Stimulated activated CD4-positive, alpha-beta T cell treated with anti-CD3 and anti-CD28 coated beads, Interleukin-1b, Interleukin-23, amount 100 ng/mL, for 1 hour (primary cell): ENCODE data around the gene CEBPG.
A peak's percentile ranks its signal among the peaks of the same experiment; 100 is the strongest.

Source experiments
- DNase-seq, 2 donors: peaks; one replicate each; pipeline ENCODE4 v3.0.0-alpha.2; 2020; ENCODE audit warnings: low read depth in 2 of 2

CEBPG gene

DNA sequence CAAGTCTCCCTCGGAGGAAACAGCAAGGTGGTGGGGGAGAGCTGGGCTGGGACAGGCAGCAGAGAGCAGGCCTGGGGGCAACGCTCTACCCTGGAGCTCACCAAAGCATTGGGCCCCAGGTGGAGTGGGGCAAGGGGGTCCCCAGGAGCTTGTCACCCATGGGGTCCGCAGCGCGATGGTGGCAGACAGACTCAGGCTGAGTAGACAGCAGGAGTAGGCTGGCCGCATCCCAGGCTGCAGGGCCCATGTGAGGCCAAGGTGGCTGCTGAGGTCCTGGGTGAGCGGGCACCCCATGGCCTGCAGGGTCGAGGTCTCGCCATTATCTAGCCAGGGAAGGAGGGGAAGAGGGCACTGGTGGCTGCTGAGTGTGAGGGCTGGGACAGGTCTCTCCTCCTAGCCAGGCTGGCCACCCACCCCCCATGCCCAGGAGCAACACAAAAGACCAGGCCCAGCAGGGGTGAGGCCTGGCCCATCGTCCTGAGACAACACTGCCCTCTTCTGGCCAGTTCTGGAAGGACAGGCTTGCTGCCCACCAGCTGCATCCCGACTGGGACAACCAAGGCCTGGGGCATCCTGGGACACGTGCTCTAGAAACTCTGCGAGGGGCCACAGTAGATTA, 33.1 kb downstream of the CEBPG start:
- peak; percentile 42 to 68 for DNase-seq

DNA sequence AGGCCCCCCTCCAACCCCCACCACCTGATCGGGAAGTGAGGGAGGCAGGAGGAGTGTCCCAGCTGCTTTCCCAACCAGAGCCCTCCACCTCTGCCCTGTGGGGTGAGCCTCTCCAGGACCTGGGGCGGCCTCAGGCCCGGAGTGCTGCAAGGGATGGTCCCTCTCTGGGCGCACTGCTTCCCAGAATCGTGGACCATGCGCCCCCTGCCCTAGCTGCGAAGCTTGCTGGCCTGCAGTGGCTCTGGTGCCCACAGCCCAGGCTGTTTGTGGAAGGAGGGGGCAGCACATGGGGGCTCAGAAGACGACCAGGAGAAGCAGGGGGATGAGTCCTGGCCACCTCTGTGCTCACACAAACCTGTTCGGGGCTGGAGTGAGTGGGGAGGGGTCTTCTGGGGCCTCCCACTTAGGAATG, 33.6 kb downstream of the CEBPG start:
- no peak for DNase-seq

DNA sequence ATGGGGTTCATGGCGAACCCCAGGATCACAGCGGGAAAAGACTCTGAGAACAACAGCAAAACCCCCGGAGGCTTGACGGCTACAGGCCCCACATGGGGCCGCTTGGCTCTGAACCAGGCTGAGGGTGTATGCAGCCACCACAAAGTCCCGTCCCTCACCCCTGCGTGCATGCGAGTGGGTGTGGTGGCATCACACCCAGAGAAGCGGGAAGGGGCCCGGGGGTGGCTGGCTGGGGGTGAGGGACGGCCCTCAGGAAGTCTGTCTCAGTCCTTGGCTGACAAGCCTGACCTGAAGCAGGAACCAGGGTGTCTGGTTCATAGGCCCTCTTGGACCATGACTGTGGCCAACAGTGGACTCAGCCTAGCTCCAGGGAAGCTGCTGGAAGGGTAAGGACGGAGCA, 34.2 kb downstream of the CEBPG start:
- DNase-seq: no peak

DNA sequence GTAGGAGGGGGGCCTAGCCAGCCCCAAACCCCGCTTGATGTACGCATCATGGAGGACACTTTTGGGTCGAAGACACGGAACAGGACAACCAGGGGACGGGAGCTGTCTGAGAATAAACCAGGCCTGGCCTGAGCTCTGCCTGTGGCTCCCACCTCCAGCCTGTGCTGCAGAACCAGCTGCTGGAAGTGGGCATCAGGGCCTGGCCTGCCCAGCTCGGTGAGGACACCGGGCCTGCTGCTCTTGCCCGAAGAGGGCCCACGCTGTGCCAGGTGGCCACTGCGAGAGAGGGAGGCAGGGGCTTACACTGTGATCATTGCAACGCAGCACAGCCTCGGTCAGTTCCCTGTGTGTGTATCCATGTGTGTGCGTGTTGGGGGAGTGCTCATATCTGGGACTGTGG, 34.6 kb downstream of the CEBPG start:
- no peak for DNase-seq

DNA sequence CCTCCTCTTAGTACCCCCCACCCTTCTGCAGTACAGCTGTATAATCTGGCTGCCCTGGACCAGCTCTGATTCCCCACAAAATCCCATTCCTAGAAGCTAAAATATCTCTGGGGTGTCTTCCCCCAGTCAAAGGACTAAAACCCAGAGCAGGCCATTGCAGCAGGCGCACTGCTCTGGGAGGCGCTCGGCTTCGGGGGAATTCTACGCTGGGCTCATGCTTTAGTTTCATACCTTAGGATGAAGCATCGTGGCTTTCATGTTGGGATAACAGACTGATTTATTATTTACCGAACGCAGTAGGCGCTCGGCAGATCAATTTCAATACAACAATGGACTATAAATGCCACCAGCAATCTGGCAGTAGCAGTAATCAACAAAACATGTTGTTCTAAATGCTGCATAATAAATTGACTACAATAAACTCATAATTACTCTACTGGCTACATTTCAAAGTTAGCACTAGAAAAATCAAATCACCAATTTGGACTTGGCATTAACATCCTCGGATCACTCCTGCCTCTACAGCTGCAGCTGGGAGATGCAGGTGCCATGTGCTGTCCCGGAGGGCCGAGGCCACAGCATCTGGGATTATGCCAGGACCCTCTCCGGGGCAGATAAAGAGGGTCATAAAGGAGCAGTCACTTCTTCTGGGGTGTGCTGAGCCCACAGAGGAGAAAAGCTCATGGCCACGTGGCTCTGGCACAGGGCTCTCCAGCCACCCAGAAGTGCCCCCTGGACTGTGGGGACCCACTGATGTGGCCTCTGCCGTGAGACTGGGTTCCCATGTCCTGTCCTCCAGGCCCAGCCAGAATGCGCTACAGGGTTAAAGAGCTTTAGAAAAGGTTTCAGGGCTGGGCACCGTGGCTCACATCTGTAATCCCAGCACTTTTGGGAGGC, 35.3 kb downstream of the CEBPG start:
- no peak for DNase-seq

DNA sequence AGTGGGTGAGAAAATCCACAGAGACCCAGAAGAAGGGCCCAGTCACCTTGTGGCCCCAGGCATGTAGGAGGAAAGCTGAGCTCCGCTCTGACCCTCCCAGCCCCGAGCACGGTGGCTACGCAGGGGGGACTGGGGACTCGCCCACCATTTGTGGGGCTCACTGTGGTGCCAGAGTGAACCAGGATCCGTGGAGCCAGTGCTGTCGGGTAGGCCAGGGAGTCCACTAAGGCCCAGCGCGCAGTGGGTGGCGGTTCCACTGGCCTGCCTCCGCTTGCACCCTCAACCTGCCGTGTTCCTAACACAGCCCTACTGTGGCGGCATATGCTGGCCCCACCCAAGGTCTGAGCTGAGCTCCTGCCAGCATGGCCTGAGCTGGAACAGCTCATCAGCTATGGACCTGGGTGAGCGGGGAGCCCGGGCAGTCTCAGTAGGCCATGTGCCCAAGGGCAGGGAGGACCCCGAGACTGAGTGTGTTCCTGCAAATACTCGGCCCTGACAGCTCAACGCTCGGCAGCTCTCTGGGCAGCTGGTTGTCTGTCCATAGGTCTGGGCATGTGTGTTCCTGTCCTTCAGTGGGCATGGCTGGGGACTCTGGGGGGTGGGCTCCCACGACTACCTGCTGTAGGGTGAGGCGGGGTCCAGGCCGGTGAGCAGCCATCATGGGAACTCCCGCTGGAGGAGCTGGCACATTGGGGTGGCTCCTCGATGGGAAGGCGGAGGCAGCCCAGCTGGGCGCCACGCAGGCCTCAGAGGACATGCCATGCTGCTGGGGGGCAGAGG, 36.6 kb downstream of the CEBPG start:
- no peak for DNase-seq

DNA sequence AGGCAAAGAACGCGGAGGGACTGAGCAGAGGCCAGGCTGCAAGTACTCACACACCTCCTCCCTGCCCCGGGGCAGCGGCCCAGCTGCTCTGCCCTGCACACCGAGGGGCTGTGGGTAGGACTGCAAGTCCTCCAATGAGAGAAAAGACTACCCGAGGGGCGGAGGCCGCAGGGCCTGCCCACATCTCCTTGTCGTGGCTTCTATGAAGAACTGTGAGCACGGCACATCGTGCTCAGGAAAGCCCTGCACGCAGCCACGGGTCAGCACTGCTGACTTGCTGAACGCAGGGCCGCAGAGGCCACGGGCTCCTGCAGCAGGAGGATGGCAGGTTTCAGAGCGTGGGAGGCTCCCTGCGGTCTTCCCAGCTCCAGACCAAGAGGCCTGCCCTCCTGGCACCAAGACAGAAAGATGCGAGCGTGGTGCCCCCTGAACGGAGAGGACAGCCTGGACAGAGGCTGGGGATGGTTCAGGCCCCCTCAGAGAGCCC, 37.4 kb downstream of the CEBPG start:
- DNase-seq: no peak

DNA sequence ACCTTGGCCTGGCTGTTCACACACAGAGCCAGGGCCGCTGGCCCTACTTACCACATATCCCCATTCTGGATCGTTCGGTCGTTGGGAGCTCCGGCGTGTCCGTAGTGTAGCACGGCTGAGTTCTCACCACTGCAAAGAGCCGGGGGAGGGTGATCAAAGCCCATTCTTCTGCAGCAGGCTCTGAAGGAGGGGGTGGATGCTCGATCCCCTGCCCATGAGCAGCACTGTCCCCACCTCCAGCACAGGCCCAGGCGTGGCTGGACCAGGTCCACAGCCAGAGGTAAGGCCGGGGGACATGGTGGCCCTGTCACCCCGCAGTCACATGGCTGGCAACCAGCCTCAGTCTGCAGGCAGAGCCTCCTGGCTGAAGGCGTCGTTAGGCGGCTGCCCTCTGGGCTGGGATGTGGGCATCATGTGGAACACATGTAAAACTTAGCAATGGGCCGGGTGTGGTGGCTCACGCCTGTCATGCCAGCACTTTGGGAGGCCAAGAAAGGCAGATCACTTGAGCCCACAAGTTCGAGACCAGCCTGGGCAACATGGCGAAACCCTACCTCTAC, 38.2 kb downstream of the CEBPG start:
- no peak for DNase-seq

DNA sequence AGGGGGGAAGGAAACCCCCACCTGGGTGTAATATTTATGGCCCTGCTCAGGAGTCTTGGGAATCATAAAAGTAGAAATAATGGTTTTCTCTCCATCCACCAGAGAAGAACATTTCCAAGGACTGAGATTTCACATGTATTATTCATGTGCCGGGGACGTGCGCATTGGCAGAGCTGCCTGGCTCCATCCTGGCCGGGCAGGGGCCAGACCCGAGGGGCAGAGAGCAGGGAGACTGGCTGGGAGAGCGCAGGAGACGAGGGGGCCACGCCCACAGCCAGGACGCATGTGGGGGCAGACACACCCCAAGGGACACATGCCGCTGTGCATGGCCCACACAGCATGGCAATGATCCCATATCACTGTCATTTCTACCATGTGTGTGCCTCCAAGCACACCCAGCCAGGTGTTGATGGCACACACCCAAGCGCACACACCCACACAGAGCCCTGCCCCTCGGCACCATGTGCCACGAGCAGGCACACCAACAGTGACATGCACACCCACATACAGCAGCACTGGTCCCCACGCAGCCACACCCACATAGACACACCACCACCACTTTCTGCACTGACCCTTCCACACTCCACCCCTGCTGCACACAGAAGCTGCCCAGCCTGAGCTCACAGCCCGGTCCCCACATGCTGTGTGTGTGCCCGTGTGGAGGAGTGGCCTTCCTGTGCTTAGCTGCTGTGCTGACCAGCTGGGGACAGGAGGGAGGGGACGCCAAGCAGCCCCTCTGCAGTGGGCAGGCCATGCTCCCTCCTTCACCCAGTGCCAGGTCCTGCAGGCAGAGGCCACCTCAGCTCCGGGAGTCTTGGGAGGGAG, 39.3 kb downstream of the CEBPG start:
- DNase-seq: no peak

DNA sequence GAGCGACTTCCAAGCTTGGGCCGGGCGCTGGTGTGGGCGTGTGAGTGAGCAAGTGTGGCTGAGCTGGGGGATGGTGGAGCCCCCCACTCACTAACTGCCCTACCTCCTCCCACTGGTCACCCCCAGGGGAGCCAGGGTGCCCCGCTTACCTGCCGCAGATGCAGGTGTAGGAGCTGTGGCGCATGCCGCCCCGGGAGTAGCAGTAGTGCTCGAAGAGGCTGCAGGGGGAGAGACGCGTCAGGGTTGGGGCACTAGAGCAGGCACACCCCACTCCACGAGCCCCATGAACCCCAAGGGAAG, 39.9 kb downstream of the CEBPG start:
- DNase-seq: no peak

DNA sequence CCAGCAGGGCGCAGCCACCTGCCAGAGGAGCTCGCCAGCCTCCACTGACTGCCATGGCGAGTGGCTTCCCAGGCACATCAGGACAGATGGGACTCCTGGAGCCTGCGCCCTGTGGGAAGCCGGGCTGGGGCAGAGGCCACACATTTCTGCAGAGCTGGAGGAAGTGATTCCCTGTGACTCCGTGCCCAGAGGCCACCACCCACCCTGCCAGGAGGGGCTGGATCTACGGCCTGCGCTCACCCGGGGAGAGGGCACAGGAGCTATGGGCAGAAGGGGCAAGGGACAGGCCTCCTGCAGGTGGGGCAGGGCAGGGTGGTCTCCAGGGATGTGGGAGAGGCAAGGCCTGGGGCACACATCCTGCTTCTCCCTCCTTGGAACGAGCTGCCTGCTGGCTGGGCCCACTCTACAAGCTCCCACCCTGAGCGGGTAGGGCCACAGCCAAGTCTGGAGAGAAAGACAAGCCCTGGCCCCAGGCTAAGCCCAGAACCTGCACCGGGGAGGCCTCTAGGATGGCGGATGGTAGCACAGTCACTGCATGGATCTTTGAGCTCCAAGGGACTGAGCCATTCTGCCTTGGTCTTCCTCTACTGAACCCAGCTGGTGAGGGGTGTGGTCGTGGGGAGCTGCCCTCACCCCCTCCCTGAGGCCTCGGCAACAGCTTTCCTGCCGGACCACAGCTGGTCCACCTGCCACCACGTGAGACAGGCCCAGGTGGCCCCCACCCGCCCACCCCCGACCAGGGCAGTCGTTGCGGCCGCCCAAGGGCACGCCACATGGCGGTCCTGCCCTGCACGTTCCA, 40.6 kb downstream of the CEBPG start:
- DNase-seq: no peak

DNA sequence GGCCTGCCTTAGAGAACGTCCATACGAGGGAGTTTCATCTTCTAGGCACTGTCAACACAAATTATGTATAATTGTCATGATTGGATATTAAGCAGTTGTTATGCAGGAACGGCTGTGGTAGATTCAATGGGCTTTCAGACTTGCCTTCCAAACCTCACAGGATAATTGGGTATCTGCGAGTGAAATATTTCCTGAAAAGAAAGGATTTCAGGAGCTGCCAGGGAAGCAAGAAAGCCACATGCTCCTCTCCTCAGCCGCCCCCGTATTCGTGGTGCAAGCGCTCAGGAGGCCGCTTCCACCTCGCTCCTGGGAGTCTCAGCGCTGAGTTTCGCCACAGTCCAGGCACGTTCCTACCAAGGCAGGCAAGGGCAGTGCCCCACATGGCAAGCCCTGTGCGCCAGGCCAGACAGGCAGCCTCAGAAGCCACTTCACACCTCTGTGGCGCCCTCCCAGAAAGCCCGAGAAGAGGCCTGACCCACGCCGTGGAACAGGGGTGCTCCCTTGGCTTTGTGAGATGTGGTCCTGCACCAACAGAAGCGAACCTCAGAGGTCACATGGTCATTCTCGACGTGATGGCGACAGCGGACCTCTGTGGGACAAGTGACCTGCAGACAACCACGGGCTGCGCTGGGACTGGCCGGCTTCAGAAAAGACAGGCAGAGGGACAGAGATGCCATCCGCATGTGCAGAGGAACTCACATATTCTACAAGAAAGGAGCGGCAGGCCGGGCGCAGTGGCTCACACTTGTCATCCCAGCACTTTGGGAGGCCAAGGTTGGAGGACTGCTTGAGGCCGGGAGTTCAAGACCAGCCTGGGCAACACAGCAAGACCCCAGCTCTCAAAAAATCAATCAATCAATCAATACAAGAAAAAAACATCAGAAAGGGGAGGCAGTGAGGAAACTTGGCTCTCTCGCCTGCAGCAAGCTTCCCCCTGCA, 41.4 kb downstream of the CEBPG start:
- no peak for DNase-seq

DNA sequence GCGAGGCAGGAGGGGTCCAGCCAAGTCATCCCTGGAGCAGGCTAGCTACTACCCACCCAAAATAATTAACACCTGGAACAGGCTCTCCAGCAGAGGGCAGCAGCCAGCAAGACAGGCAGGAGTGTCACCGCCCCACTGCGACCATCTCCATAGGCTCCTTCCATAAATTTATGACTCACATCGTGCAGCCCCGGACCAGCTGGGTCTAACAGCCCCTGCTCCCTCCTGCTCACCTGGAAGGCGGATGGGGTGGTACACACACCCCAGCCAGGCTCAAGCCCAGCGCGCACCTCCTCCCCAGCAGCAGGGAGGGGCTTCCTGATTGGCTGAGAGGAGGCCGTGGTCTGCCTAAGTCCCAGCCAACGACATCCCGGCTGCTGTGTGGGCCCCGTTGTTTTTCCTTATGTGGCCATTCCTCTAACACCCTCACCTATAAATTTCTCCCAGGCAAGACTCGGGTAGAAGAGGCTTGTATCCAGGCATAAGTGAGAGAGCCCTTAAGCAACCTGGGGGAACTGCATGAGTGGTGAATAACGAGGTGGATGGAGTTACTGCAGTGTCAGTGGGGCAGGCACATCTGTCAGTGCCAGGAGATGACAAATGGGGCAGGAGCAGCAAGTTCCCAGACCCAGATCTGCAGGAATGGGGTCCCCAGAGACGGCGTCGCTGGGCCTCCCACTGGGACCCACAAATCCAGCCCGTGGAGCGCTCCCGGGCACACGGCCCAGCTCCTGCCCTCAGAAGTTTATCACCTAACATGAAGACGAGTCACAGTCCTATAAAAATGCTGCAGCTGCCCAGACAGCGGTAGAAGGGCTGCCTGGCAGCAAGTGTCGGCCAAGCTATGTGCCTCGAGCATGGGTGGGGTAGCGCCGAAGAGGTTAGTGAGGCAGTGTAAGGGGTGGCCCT, 43.1 kb downstream of the CEBPG start:
- peak; percentile 25 to 46 for DNase-seq

DNA sequence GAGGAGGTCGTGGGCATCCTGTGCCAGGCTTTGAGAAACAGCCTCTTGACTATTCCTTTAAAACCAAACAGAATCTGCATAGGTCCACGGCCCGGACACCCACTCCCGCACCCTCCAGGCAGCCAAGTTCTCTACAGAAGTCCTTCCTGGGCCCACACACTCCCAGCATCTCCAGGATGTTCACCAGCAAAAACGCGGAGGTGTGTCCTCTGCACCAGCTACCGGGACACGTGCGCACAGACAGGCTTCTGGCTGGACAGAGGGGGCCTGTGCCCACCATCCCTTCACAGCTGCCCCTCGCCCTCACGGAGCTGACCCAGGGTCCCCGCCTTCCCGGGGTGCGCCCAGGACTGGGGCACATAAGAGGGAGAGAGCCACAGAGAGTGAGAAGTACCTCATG, 44.2 kb downstream of the CEBPG start:
- no peak for DNase-seq

DNA sequence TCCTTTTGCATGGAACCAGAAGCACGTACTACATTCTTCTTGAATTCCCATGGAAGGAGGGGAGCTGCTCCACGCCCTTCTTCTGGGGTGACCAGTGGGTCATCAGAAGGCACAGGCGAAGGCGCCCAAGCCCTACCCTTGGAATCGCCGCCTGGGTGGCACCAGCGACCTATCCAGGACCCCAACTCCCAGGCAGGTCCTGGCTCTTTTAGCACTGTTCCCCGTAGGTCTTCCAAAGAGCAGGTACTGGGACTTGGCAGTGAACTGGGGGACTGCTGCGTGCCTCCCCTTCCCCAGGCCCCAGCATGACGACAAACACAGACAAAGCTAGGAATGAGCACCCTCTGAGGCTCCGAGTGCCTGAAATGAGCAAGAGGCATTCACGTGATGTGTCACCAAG, 45.0 kb downstream of the CEBPG start:
- no peak for DNase-seq

DNA sequence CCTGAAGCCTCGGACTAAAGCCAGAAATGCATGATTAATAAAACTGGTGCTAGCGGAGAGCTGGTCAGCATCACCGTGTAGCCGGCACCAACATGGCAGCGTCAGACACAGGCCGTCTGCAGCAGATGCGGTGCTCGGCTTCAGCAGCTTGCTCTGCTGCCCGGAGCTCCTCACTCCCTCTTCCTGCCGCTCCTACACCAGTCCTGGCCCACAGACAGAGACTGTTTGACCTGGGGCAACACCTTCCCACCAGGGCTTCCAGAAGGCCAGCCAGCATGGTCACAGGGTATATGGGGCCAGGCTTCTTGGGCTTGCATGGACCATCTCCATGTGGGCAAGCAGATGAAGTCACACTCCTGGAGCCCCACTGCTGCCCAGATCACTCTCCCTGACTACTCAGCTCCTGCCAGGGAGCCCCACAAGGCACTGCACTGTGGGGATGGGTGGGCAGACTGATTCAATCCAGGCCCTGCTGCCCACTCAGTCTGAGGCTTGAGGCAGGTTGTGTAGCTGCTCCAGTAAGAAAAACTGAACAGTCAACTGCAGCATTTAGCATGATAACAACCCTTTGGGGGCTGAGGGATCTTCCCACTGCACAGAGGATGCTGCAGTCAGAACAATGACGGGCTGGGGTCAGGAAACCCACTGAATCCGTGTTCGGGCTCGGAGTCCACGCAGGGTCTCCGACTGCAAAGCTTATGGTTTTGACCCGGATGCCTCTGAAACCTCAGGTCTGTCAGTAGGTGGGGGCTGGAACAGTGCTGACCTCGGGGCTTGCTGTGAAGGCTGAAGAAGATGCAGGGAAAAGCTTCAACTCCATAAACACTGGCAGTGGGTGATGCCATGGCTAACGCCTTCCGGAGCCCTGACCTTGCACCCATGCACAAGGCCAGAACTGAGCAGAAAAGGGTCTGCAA, 45.6 kb downstream of the CEBPG start:
- no peak for DNase-seq

DNA sequence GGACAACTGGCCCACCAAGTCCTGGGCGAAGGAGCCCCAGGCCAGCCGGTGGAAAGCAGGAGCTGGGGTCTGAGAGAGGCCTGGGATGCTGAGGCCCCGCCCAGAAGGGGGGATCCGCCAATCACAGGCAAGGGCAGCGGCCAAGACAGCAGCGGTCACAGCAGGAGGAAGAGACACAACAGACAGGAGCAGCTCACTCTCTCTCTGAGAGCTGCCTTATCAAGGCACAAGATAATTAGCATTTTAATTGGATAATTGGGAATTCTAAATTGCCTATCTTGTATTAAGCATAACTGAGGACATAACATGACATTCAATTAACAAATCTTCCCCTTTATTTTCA, 46.2 kb downstream of the CEBPG start:
- DNase-seq: no peak
